ENCODE measurements around the gene DPYSL5.

Gene DPYSL5

DNA sequence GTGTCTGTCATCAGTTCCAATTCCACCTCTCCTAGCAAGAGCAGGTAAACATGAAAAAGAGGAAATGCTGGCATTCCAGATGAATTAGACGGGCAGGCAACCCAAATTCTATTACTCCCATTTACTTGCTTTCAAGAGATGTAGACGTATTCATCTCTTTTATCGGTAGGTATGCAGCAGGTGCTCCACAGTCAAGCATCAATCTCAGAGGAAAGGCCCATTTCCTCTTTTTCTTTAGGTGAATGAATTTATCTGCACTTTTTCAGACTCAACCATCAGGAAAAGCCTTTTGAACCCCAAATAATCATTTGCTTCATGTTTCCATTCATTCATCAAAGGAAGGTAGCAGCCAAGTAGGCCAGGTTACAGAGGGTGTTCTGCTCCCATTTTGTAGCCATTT lies 27.9 kb downstream of the DPYSL5 start:
- no peaks in the 10 kb centered on the region for H3K9me3 ChIP-seq (ENCODE audit: insufficient read depth, low read length, severe bottlenecking)
- no peak overlapping the region for H3K4me2 ChIP-seq (ENCODE audit: insufficient read depth, low read length)
- no peak overlapping the region for H3K4me3 ChIP-seq (ENCODE audit: low read depth in 1 of 2, low read length in 2 of 2)
- TF ChIP-seq, protein P1, sequence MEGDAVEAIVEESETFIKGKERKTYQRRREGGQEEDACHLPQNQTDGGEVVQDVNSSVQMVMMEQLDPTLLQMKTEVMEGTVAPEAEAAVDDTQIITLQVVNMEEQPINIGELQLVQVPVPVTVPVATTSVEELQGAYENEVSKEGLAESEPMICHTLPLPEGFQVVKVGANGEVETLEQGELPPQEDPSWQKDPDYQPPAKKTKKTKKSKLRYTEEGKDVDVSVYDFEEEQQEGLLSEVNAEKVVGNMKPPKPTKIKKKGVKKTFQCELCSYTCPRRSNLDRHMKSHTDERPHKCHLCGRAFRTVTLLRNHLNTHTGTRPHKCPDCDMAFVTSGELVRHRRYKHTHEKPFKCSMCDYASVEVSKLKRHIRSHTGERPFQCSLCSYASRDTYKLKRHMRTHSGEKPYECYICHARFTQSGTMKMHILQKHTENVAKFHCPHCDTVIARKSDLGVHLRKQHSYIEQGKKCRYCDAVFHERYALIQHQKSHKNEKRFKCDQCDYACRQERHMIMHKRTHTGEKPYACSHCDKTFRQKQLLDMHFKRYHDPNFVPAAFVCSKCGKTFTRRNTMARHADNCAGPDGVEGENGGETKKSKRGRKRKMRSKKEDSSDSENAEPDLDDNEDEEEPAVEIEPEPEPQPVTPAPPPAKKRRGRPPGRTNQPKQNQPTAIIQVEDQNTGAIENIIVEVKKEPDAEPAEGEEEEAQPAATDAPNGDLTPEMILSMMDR (IDR thresholded peaks at IDR 0.05; ENCODE audit: borderline replicate concordance, extremely low read depth, low read length, poor library complexity, severe bottlenecking) = no peak
- no peak for TF ChIP-seq EZH2 (IDR thresholded peaks at IDR 0.05; ENCODE audit: borderline replicate concordance, low read depth, low read length, severe bottlenecking)
- peaks cover 4% of the 10 kb centered on the region for H3K27me3 ChIP-seq (ENCODE audit: insufficient read depth, low read length, poor library complexity)
- ATAC-seq (ENCODE audit: insufficient read depth, low read depth) (no peak), DNase-seq (no peak)
- no peaks in the 10 kb centered on the region for H3K4me1 ChIP-seq (ENCODE audit: insufficient read depth, low read length)
- no peak overlapping the region for H3K27ac ChIP-seq (ENCODE audit: low read length)
- no peaks in the 10 kb centered on the region for H3K36me3 ChIP-seq (ENCODE audit: insufficient read depth, low read length)
- no peaks in the 10 kb centered on the region for H4K20me1 ChIP-seq (ENCODE audit: insufficient read depth, low read length)
- no peaks in the 10 kb centered on the region for H3K79me2 ChIP-seq (ENCODE audit: insufficient read depth, low read length)
- H2AFZ ChIP-seq (ENCODE audit: low read depth, low read length) = no peak overlapping the region
- no peak overlapping the region for H3K9ac ChIP-seq (ENCODE audit: low read depth, low read length)

DNA sequence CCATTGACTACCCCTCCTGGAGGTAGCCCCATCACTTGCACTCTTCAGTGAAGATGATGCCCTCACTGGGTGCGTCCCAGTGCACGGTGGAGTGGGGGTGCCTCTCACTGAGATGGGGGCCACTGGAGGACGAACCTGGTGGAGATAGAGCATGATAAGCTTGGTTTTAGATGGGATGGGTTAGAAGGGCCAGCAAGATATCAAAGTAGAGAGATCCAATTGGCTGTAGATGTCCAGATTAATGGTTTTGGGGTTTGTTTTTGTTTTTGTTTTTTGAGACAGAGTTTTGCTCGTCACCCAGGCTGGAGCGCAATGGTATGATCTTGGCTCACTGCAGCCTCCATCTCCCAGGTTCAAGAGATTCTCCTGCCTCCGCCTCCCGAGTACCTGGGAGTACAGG lies 28.3 kb downstream of the DPYSL5 start:
- no peaks in the 10 kb centered on the region for H3K9me3 ChIP-seq (ENCODE audit: insufficient read depth, low read length, severe bottlenecking)
- H3K27me3 ChIP-seq (ENCODE audit: insufficient read depth, low read length, poor library complexity) = peaks cover 4% of the 10 kb centered on the region
- no peaks in the 10 kb centered on the region for H3K4me1 ChIP-seq (ENCODE audit: insufficient read depth, low read length)
- H4K20me1 ChIP-seq (ENCODE audit: insufficient read depth, low read length) = no peaks in the 10 kb centered on the region
- no peak for ATAC-seq (ENCODE audit: insufficient read depth, low read depth)
- H2AFZ ChIP-seq (ENCODE audit: low read depth, low read length) = no peak overlapping the region
- H3K4me2 ChIP-seq (ENCODE audit: insufficient read depth, low read length) = no peak overlapping the region
- TF ChIP-seq EZH2 (IDR thresholded peaks at IDR 0.05; ENCODE audit: borderline replicate concordance, low read depth, low read length, severe bottlenecking) = no peak
- TF ChIP-seq, protein P1 (IDR thresholded peaks at IDR 0.05; ENCODE audit: borderline replicate concordance, extremely low read depth, low read length, poor library complexity, severe bottlenecking) = no peak
- no peak overlapping the region for H3K4me3 ChIP-seq (ENCODE audit: low read depth in 1 of 2, low read length in 2 of 2)
- DNase-seq = no peak
- no peak overlapping the region for H3K27ac ChIP-seq (ENCODE audit: low read length)
- H3K79me2 ChIP-seq (ENCODE audit: insufficient read depth, low read length) = no peaks in the 10 kb centered on the region
- H3K9ac ChIP-seq (ENCODE audit: low read depth, low read length) = no peak overlapping the region
- H3K36me3 ChIP-seq (ENCODE audit: insufficient read depth, low read length) = no peaks in the 10 kb centered on the region

GRCh38 chr2:26877276-26877675 lies 29.3 kb downstream of the DPYSL5 start:
- Histone ChIP-seq H3K27me3 (ENCODE audit: insufficient read depth, low read length, poor library complexity) (peaks cover 4% of the 10 kb centered on the region), H3K4me3 (ENCODE audit: low read depth in 1 of 2, low read length in 2 of 2) (no peak overlapping the region), H3K36me3 (ENCODE audit: insufficient read depth, low read length) (no peaks in the 10 kb centered on the region), H2AFZ (ENCODE audit: low read depth, low read length) (no peak overlapping the region), H3K9me3 (ENCODE audit: insufficient read depth, low read length, severe bottlenecking) (no peaks in the 10 kb centered on the region), H3K27ac (ENCODE audit: low read length) (no peak overlapping the region), H3K9ac (ENCODE audit: low read depth, low read length) (no peak overlapping the region), H4K20me1 (ENCODE audit: insufficient read depth, low read length) (no peaks in the 10 kb centered on the region), H3K79me2 (ENCODE audit: insufficient read depth, low read length) (no peaks in the 10 kb centered on the region), H3K4me2 (ENCODE audit: insufficient read depth, low read length) (no peak overlapping the region), H3K4me1 (ENCODE audit: insufficient read depth, low read length) (no peaks in the 10 kb centered on the region)
- DNase-seq = no peak
- TF ChIP-seq EZH2 (IDR thresholded peaks at IDR 0.05; ENCODE audit: borderline replicate concordance, low read depth, low read length, severe bottlenecking) = no peak
- TF ChIP-seq, protein P1 (IDR thresholded peaks at IDR 0.05; ENCODE audit: borderline replicate concordance, extremely low read depth, low read length, poor library complexity, severe bottlenecking) = no peak
- ATAC-seq (ENCODE audit: insufficient read depth, low read depth) = no peak

DNA sequence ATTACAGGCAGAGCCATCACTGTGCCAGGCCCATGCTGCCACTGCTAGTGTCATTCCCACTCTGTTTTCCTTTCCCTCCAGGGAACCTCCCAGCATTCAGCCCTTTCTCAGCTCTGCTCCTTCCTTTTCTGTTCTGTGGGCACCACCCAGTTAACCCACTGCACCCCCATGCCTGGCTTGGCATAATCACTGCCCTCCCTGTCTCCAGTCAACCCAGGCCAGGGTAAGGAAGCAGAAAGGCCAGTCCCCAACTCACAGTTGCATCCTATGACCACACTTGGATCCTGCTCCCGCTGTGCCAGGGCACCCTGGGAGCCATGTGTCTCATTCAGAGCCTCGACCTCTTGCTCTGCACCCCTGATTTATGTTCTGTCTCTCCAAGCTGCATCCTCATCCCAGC lies 32.2 kb downstream of the DPYSL5 start:
- H3K4me2 ChIP-seq (ENCODE audit: insufficient read depth, low read length) = no peak overlapping the region
- H3K4me3 ChIP-seq (ENCODE audit: low read depth in 1 of 2, low read length in 2 of 2) = no peak overlapping the region
- no peaks in the 10 kb centered on the region for H3K4me1 ChIP-seq (ENCODE audit: insufficient read depth, low read length)
- TF ChIP-seq, protein P1 (IDR thresholded peaks at IDR 0.05; ENCODE audit: borderline replicate concordance, extremely low read depth, low read length, poor library complexity, severe bottlenecking) = no peak
- no peak for TF ChIP-seq EZH2 (IDR thresholded peaks at IDR 0.05; ENCODE audit: borderline replicate concordance, low read depth, low read length, severe bottlenecking)
- no peaks in the 10 kb centered on the region for H4K20me1 ChIP-seq (ENCODE audit: insufficient read depth, low read length)
- DNase-seq = no peak
- H3K79me2 ChIP-seq (ENCODE audit: insufficient read depth, low read length) = no peaks in the 10 kb centered on the region
- H3K9me3 ChIP-seq (ENCODE audit: insufficient read depth, low read length, severe bottlenecking) = no peaks in the 10 kb centered on the region
- no peak overlapping the region for H3K9ac ChIP-seq (ENCODE audit: low read depth, low read length)
- ATAC-seq (ENCODE audit: insufficient read depth, low read depth) = no peak
- H2AFZ ChIP-seq (ENCODE audit: low read depth, low read length) = no peak overlapping the region
- H3K27me3 ChIP-seq (ENCODE audit: insufficient read depth, low read length, poor library complexity) = peaks cover 6% of the 10 kb centered on the region
- H3K27ac ChIP-seq (ENCODE audit: low read length) = no peak overlapping the region
- H3K36me3 ChIP-seq (ENCODE audit: insufficient read depth, low read length) = no peaks in the 10 kb centered on the region

Data from DND-41 (cell line).